Stimulated activated CD8-positive, alpha-beta memory T cell treated with anti-CD3 and anti-CD28 coated beads, Interleukin-15, amount 100 ng/mL, for 4 hours (primary cell): ENCODE measurements around the gene SLC1A6.
"Not testable (repeated sequence)": the region's sequence is repeated elsewhere in the genome, so short reads cannot be mapped to it uniquely, and the experiment has no call there.

Source experiments
- DNase-seq, 2 donors: peaks; one replicate each; pipeline ENCODE4 v3.0.0-alpha.2; 2020; ENCODE audit warnings: low read depth in 2 of 2

SLC1A6 gene

GRCh38 chr19:14979476-14980255 is at the start of gene SLC1A6:
SLC1A6 (minus strand) TSS chr19:14979864; CDS start chr19:14972910, 6,954 bp downstream.
- no peak for DNase-seq

GRCh38 chr19:15028490-15028889 is 48.8 kb upstream of the SLC1A6 start:
- no peak for DNase-seq

GRCh38 chr19:15025217-15025616 is 45.6 kb upstream of the SLC1A6 start:
- no peak for DNase-seq

GRCh38 chr19:15022752-15023151 is 43.1 kb upstream of the SLC1A6 start:
- DNase-seq: no peak

- DNase-seq: no peak
Observed at GRCh38 chr19:15021286-15022007, 41.8 kb upstream of the SLC1A6 start.

- not testable (repeated sequence) for DNase-seq
Observed at GRCh38 chr19:15018836-15019235, 39.2 kb upstream of the SLC1A6 start.

- DNase-seq: no peak
Observed at GRCh38 chr19:15015946-15016542, 36.4 kb upstream of the SLC1A6 start.

- no peak for DNase-seq
Observed at GRCh38 chr19:15014579-15014978, 34.9 kb upstream of the SLC1A6 start.

GRCh38 chr19:15010501-15011300 is 31.0 kb upstream of the SLC1A6 start:
- no peak for DNase-seq

GRCh38 chr19:15008308-15008707 is 28.6 kb upstream of the SLC1A6 start:
- DNase-seq: no peak

- DNase-seq: no peak
Observed at GRCh38 chr19:14997981-14998380, 18.3 kb upstream of the SLC1A6 start.

- no peak for DNase-seq
Observed at GRCh38 chr19:14992780-14993179, 13.1 kb upstream of the SLC1A6 start.

GRCh38 chr19:14985133-14985532 is 5.5 kb upstream of the SLC1A6 start:
- no peak for DNase-seq

GRCh38 chr19:14978161-14978776 is 1.4 kb downstream of the SLC1A6 start:
- DNase-seq: no peak

GRCh38 chr19:14977128-14977527 is 2.5 kb downstream of the SLC1A6 start:
- no peak for DNase-seq

- DNase-seq: no peak
Observed at GRCh38 chr19:14974488-14974887, 5.2 kb downstream of the SLC1A6 start.

GRCh38 chr19:14972676-14973075 is 7.0 kb downstream of the SLC1A6 start:
- no peak for DNase-seq

- DNase-seq: no peak
Observed at GRCh38 chr19:14971474-14971873, 8.2 kb downstream of the SLC1A6 start.

GRCh38 chr19:14968247-14968646 is 11.4 kb downstream of the SLC1A6 start:
- no peak for DNase-seq

- DNase-seq: no peak
Observed at GRCh38 chr19:14961956-14962685, 17.5 kb downstream of the SLC1A6 start.

- no peak for DNase-seq
Observed at GRCh38 chr19:14959263-14959662, 20.4 kb downstream of the SLC1A6 start.
